SIG-M5 treated with dmso at 0.1 percent for 504 hours (cell line): ENCODE results near the gene DMAP1.
"Not testable (repeated sequence)": the region's sequence is repeated elsewhere in the genome, so short reads cannot be mapped to it uniquely, and the experiment has no call there.

Source experiments
- DNase-seq: peaks from one replicate; lab custom pipeline; 2025; ENCODE audit not compliant: unreplicated experiment; lab: John Stamatoyannopoulos, UW

Gene DMAP1

GRCh38 chr1:44213222-44214112 lies at the start of gene DMAP1:
TSS of gene DMAP1 (plus strand) at chr1:44213471. CDS start at chr1:44213754, 283 bp downstream.
- DNase-seq, result peak; percentile 86

- no peak for DNase-seq
Measured at GRCh38 chr1:44168520-44169098, 44.7 kb upstream of the DMAP1 start.

GRCh38 chr1:44170281-44170823 lies 42.9 kb upstream of the DMAP1 start:
- no peak for DNase-seq

- DNase-seq, result no peak
Measured at GRCh38 chr1:44174630-44175029, 38.6 kb upstream of the DMAP1 start.

GRCh38 chr1:44200336-44200735 lies 12.9 kb upstream of the DMAP1 start:
- no peak for DNase-seq

- not testable (repeated sequence) for DNase-seq
Measured at GRCh38 chr1:44206545-44206944, 6.7 kb upstream of the DMAP1 start.

GRCh38 chr1:44208226-44208625 lies 5.0 kb upstream of the DMAP1 start:
- no peak for DNase-seq

- DNase-seq, result no peak
Measured at GRCh38 chr1:44210595-44210994, 2.7 kb upstream of the DMAP1 start.

- DNase-seq, result no peak
Measured at GRCh38 chr1:44212355-44213221, 683 bp upstream of the DMAP1 start.

GRCh38 chr1:44217809-44218410 lies 4.6 kb downstream of the DMAP1 start:
- DNase-seq, result peak; percentile 35

GRCh38 chr1:44218503-44219300 lies 5.4 kb downstream of the DMAP1 start:
- DNase-seq, result no peak

GRCh38 chr1:44219301-44219626 lies 6.0 kb downstream of the DMAP1 start:
- no peak for DNase-seq

GRCh38 chr1:44220001-44220751 lies 6.9 kb downstream of the DMAP1 start:
- no peak for DNase-seq

- no peak for DNase-seq
Measured at GRCh38 chr1:44220755-44221154, 7.5 kb downstream of the DMAP1 start.

GRCh38 chr1:44221769-44222168 lies 8.5 kb downstream of the DMAP1 start:
- DNase-seq, result no peak

GRCh38 chr1:44222397-44223186 lies 9.3 kb downstream of the DMAP1 start:
- DNase-seq, result no peak

- no peak for DNase-seq
Measured at GRCh38 chr1:44223187-44223610, 9.9 kb downstream of the DMAP1 start.

GRCh38 chr1:44225761-44226160 lies 12.5 kb downstream of the DMAP1 start:
- DNase-seq, result no peak

- no peak for DNase-seq
Measured at GRCh38 chr1:44227211-44227610, 13.9 kb downstream of the DMAP1 start.
